ENCODE results near the gene PDE7B.
"Not testable (repeated sequence)": the region's sequence is repeated elsewhere in the genome, so short reads cannot be mapped to it uniquely, and the experiment has no call there.

Gene PDE7B

DNA sequence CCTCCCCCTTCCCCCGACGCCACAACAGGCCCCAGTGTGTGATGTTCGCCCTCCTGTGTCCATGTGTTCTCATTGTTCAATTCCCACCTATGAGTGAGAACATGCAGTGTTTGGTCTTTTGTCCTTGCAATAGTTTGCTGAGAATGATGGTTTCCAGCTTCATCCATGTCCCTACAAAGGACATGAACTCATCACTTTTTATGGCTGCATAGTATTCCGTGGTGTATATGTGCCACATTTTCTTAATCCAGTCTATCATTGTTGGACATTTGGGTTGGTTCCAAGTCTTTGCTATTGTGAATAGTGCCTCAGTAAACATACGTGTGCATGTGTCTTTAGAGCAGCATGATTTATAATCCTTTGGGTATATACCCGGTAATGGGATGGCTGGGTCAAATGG is 287.6 kb downstream of the PDE7B start:
- DNase-seq (ENCODE audit: low read depth in 2 of 2, low spot score in 1 of 2) = not testable (repeated sequence)

DNA sequence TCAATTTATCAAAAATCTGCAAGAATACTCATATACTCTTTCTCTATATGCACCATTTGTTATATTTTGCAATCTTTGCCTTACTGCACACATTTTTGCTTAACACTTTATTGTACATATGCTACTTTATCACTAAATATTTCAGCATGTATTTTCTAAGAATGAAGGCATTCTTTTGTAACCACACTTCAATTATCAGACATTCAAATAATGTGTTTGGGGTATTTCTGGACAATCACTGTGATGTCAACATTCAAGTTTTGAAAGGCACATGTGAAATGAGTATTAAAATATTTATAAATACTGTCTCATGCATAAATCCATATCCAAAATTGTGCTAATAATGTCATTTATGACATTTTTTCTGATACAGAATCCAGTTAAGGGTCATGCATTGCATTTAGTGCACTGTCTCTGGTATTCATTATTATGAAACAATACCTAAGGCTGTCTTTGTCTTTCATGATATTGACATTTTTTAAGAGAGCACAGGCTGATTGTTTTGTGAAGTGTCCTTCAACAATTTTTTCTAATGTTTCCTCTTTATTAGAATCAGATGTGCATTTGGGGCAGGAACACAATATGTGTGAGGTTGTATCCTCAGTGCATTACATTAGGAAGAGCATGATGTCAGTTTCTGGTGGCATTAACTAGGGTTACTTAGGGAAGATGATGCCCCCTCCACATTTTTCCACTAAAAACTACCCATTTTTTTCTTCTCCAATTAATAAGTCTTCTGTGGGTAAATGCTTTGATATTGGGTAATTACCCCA is 292.9 kb downstream of the PDE7B start:
- no peak for DNase-seq (ENCODE audit: low read depth in 2 of 2, low spot score in 1 of 2)

DNA sequence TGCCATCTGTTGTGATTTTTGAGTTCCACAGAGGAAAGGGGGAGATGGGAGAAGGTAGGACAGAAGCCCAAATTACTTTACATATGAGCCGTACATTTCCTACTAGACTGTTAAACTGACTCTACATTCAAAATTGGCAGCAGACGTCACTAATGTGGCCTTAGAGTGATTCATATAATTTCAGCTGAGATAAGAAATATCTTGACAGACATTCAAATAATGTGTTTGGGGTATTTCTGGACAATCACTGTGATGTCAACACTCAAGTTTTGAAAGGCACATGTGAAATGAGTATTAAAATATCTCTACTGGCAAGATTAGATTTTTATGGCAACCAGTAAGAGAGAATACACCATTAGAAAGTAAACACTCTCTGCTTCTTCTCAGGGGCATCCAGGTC is 294.6 kb downstream of the PDE7B start:
- DNase-seq (ENCODE audit: low read depth in 2 of 2, low spot score in 1 of 2) = no peak

DNA sequence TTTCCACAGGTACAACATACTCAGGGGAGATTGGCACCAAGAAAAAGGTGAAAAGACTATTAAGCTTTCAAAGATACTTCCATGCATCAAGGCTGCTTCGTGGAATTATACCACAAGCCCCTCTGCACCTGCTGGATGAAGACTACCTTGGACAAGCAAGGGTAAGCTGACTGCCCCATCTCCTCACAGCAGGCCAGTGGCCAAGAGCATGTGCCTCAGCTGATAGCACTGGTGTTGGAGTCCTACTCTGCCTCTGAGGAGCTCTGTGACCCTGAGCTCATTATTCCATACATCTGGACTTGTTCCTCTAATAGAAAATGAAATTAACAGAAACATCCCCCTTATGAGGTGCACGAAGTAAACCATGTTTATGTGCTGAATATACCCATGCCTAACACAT is 295.8 kb downstream of the PDE7B start:
- DNase-seq (ENCODE audit: low read depth in 2 of 2, low spot score in 1 of 2) = no peak

DNA sequence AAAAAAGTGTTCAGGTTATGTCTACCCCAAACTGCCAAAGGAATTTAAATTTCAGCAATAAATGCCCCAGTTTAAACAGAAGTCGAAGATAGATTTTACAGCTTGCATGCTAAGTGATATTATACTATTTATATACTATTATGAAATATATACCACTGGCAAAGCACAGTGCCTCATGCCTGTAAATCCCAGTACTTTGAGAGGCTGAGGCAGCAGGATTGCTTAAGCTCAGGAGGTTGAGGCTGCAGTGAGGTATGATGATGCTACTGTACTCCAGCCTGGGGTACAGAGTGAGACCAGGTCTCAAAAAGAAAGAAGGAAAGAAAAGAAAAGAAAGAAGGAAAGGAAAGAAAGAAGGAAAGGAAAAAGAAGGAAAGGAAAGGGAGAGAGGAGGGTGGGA is 296.6 kb downstream of the PDE7B start:
- no peak for DNase-seq (ENCODE audit: low read depth in 2 of 2, low spot score in 1 of 2)

- no peak for DNase-seq (ENCODE audit: low read depth in 2 of 2, low spot score in 1 of 2)
These were observed 297.0 kb downstream of the PDE7B start for GRCh38 chr6:136148523-136148922.

- no peak for DNase-seq (ENCODE audit: low read depth in 2 of 2, low spot score in 1 of 2)
These were observed 297.8 kb downstream of the PDE7B start for GRCh38 chr6:136149311-136149710.

- DNase-seq (ENCODE audit: low read depth in 2 of 2, low spot score in 1 of 2) = no peak
These were observed 299.5 kb downstream of the PDE7B start for GRCh38 chr6:136150961-136151360.

DNA sequence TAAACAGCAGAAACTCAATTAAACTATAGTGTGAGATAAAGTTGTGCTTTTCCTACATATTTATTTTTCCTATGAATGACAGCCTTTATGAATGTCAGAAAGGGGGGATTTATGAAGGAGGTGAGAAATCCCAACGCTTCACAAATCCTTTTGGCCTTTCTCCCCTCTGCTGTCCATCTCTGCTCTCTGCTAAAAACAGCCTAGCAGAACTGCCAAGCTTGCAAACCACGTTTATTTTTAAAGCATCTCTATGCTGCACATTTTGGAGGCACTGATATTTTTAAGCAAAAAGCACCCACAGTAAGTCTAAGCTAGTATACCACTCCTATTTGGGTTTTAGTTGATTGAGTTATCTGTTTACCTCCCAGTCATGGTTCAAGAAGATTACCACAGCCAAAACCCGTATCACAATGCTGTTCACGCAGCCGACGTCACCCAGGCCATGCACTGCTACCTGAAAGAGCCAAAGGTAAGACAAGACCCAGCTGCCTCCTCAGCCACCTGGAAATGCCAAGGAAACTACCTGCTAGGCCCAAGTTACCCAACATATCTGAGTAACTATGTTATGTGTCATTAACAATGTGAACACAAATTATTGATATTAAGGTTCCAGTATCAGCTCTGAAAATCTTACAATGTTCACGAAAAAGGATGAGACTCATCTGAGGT is 302.3 kb downstream of the PDE7B start:
- DNase-seq (ENCODE audit: low read depth in 2 of 2, low spot score in 1 of 2) = no peak

- no peak for DNase-seq (ENCODE audit: low read depth in 2 of 2, low spot score in 1 of 2)
These were observed 303.7 kb downstream of the PDE7B start for GRCh38 chr6:136155191-136155590.

- DNase-seq (ENCODE audit: low read depth in 2 of 2, low spot score in 1 of 2) = no peak
These were observed 306.2 kb downstream of the PDE7B start for GRCh38 chr6:136157743-136158142.

GRCh38 chr6:136158387-136158821 is 306.9 kb downstream of the PDE7B start:
- DNase-seq (ENCODE audit: low read depth in 2 of 2, low spot score in 1 of 2) = no peak

GRCh38 chr6:136158971-136159370 is 307.5 kb downstream of the PDE7B start:
- no peak for DNase-seq (ENCODE audit: low read depth in 2 of 2, low spot score in 1 of 2)

GRCh38 chr6:136160250-136160649 is 308.7 kb downstream of the PDE7B start:
- no peak for DNase-seq (ENCODE audit: low read depth in 2 of 2, low spot score in 1 of 2)

- DNase-seq (ENCODE audit: low read depth in 2 of 2, low spot score in 1 of 2) = no peak
These were observed 310.4 kb downstream of the PDE7B start for GRCh38 chr6:136161950-136162349.

- no peak for DNase-seq (ENCODE audit: low read depth in 2 of 2, low spot score in 1 of 2)
These were observed 311.8 kb downstream of the PDE7B start for GRCh38 chr6:136163260-136163659.

DNA sequence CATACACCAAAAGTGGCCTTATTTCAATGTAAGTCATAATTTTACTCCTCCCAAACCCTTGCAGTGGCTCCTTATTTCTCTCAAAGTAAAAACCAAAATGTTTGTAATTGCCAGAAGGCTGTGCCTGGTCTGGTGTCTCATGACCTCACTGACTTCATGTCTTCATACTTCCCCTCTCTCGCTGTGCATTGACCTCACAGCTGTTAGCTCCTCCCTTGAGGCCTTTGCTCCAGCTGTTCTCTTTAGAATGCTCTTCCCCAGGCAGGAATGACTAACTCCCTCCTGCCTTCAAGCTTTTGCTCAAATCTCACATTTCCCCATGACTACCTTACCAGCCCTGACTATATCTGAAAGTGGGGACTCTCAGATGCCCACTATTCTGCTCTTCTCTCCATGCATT is 315.3 kb downstream of the PDE7B start:
- DNase-seq (ENCODE audit: low read depth in 2 of 2, low spot score in 1 of 2) = no peak

- DNase-seq (ENCODE audit: low read depth in 2 of 2, low spot score in 1 of 2) = no peak
These were observed 318.1 kb downstream of the PDE7B start for GRCh38 chr6:136169394-136170148.

- no peak for DNase-seq (ENCODE audit: low read depth in 2 of 2, low spot score in 1 of 2)
These were observed 319.7 kb downstream of the PDE7B start for GRCh38 chr6:136171231-136171630.

DNA sequence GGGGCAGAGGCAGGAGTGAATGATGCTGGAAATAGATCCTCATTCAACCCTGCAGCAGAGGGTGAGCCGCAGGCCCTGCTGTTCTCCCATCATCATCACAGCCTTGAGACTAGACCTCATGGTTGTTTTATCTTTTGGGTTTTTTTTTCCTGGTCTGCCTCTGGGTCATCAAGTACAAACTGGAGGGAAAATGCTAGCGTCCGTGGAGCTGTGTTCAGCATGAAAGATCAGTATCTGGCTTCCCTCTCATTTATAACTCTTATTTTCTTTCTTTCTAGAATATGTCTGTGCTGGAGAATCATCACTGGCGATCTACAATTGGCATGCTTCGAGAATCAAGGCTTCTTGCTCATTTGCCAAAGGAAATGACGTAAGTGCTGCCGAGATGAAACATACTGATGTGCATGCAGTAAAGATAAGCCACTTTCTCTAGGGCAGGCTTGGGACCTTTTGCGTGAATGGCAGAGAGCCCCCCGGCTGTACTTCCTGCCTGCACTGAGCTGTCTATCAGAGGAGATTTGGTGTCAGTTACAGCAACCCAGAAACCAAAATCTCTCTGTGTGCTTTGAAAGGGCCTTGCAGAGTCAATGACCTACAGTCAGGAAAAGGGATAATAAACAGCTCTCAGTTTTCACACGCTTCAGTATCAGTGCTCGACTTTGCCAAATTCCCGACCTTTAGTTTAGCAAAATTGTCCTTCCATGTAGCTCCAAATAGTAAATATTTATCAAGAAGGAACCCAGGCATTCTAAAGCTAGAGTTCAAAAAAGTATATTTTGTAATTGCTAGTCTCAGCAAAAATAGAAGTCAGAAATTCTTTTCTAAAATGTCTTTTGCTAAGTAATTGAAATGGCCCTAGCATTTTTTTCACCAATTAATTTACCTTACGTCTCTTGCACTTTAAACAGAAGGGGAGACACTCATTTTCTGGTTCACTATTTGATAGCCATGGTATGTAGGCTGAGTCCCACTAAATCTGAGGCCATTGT is 322.3 kb downstream of the PDE7B start:
- no peak for DNase-seq (ENCODE audit: low read depth in 2 of 2, low spot score in 1 of 2)

DNA sequence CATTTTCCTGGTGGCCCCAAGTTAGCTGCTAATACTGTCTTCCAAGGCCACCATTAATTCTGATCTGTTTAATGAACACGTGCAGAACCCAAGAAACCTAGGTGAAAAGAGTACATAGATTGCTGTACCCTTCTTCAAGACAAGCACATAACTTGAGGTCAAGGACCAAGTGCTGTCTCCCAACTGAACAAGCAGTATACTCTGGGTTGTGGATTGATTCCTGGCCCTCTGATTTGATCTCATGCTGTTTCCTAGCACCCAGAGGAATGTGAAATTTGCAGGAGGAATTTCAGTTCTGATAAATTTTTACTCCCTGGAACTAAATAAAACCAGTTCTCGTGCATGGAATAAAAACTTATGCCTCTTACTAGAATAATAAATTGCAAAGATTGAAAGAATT is 323.0 kb downstream of the PDE7B start:
- DNase-seq (ENCODE audit: low read depth in 2 of 2, low spot score in 1 of 2) = no peak

Measured in stimulated activated CD8-positive, alpha-beta memory T cell treated with anti-CD3 and anti-CD28 coated beads, Interleukin-4, amount 100 ng/mL, for 4 hours (primary cell).